WI38 (cell line): Measurements from ENCODE around the gene RBM33.

Source experiments
- H3K4me3 ChIP-seq: 2 replicates; pipeline ENCODE4 v1.5.1; 2011; ENCODE audit warnings: low read depth, mild to moderate bottlenecking, control low read depth, low read length
- TF ChIP-seq, protein P1 (sequence below): IDR thresholded peaks from 2 replicates; pipeline ENCODE4 v1.5.1; 2012; ENCODE audit warnings: low read depth, mild to moderate bottlenecking, control low read depth, low read length

The RBM33 gene

DNA sequence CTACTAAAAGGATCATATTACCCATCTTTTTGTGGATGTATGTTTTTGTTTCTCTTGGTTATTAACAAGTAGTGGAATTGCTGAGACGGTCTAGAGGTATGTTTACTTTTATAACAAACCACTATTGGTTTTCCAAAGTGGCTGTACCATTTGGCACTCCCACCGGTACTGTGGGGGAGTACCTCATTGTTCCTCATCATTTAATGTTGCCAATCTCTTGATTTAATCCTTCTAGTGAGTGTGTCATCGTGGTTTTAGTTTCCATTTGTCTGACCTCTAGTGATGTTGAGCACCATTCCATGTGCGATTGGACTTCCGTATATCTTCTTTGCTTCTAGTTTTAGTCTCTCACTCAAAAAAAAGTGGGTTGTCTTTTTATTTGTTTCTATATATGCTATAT lies 50.4 kb downstream of the RBM33 start:
- no peak overlapping the region for H3K4me3 ChIP-seq
- TF ChIP-seq, protein P1, sequence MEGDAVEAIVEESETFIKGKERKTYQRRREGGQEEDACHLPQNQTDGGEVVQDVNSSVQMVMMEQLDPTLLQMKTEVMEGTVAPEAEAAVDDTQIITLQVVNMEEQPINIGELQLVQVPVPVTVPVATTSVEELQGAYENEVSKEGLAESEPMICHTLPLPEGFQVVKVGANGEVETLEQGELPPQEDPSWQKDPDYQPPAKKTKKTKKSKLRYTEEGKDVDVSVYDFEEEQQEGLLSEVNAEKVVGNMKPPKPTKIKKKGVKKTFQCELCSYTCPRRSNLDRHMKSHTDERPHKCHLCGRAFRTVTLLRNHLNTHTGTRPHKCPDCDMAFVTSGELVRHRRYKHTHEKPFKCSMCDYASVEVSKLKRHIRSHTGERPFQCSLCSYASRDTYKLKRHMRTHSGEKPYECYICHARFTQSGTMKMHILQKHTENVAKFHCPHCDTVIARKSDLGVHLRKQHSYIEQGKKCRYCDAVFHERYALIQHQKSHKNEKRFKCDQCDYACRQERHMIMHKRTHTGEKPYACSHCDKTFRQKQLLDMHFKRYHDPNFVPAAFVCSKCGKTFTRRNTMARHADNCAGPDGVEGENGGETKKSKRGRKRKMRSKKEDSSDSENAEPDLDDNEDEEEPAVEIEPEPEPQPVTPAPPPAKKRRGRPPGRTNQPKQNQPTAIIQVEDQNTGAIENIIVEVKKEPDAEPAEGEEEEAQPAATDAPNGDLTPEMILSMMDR: no peak

DNA sequence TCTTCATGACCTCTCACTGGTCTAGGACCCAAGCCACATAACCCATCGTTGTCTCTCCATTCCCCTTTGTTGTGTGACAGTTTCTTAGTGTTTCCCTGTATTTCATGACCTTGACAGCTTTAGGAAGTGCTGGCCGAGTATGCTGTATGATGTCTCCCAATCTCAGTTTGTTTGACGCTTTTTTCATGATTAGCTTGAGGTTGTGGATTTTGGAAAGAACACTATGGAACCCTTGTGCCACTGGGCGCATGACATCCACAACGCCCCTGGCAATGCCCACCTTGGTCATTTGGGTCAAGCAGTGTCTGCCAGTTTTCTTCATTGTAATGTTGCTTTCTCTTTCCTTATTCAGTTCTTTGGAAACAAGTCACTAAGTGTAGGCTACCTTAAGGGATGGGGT lies 52.3 kb downstream of the RBM33 start:
- TF ChIP-seq, protein P1: no peak
- H3K4me3 ChIP-seq: no peak overlapping the region

DNA sequence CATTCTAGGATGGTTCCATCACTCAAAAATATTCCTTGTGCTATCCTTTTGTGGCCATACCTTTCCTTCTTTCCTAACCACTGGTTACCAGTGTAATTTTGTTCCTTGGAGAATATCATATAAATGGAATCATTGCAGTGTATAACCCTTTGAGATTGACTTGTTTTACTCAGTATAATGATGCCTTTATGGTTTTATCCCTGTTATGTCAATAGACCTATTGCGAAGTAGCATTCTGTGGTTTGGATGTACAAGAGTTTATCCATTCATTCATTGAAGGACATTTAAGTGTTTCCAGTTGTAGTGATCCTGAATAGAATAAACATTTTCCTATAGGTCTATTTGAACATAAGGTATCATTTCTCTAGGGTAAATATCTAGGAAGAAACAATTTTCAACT lies 54.2 kb downstream of the RBM33 start:
- H3K4me3 ChIP-seq: no peak overlapping the region
- TF ChIP-seq, protein P1: no peak

DNA sequence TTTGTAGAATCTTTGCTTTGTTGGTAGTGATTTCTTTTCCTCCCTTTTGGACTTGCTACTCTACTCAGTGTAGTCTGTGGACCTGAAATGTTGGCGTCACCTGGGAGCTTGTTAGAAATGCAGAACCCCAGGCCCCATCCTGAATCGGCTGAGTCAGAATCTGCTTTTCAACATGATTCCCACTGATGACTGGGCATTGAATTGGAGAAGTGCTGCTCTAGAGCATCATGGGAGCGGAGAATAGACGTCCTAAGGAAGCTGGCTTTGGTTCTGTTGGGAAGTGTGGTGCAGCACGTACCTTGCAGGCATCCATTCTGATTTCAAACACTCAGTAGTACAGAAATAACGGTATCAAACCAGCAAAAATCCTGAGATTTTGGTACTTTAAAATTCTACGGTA lies 54.7 kb downstream of the RBM33 start:
- H3K4me3 ChIP-seq: no peak overlapping the region
- TF ChIP-seq, protein P1: no peak

DNA sequence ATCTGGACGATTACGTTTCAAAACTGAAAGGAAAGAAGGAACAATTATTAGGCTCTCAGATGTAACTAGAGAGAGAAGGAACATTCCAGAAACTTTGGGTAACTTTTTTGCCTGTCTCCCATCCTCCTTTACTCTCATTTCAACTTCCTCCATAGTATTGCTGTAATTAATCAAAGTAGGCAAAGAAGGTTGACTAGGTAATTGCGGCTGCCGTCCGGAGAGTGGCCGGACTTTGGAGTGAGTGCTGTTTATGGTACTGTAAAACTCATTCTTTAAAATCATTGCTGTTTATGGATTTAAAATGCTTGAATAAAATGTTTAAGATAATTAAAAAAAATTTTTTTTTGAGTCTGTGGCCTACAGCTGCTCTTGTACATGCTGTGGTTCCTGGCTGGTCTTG lies 56.4 kb downstream of the RBM33 start:
- TF ChIP-seq, protein P1: no peak
- no peak overlapping the region for H3K4me3 ChIP-seq

DNA sequence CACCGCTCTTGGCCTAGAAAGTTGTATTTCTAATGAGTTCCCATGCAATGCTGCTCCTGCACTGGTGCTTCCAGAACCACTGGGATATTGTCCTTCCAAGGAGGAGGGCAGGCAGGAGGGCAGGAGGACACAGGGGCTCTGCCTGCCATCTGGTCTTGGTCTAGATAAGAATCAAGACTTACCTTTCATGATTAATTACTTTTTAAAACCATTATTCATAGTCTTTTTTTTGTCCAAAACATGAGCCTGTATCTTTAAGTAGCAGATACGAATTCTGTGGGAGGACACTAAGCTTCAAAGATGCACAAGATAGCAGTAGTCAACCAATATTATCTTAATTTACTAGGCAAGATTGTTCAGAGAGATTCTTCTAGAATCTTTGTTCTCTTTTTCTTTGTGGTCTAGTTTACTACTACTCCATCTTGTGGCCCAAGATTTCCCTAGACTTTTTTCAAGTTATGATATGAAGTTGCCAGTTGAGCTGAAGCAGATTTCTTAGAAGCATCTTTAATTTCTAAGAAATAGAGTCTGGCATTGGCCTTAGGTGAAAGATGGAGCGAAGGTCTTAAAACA lies 57.6 kb downstream of the RBM33 start:
- H3K4me3 ChIP-seq: no peak overlapping the region
- TF ChIP-seq, protein P1: no peak

DNA sequence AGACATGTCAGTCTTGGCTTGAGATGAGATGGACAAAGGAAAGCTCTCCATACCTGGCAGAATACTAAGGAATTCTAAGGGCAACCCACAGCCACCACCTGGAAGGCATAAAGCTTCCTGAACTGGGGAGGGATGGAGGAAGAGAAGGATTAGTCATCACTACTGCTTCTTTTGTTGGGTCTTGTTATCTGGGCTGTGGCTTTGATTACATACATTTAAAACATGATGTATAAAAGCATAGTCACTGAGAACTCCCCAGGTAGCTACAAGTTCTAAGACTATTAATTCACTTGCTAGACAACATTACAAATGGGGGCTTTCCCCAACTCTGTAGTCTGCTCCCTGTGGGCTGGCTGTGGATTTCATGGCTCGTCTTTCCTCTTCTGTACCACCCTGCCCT lies 58.2 kb downstream of the RBM33 start:
- no peak overlapping the region for H3K4me3 ChIP-seq
- TF ChIP-seq, protein P1: no peak
